NCI-H69 (cell line): ENCODE results near the gene LRRC43.

Experiments used
- DNase-seq: peaks from one replicate; lab custom pipeline; 2025; lab: John Stamatoyannopoulos, UW

The LRRC43 gene

DNA sequence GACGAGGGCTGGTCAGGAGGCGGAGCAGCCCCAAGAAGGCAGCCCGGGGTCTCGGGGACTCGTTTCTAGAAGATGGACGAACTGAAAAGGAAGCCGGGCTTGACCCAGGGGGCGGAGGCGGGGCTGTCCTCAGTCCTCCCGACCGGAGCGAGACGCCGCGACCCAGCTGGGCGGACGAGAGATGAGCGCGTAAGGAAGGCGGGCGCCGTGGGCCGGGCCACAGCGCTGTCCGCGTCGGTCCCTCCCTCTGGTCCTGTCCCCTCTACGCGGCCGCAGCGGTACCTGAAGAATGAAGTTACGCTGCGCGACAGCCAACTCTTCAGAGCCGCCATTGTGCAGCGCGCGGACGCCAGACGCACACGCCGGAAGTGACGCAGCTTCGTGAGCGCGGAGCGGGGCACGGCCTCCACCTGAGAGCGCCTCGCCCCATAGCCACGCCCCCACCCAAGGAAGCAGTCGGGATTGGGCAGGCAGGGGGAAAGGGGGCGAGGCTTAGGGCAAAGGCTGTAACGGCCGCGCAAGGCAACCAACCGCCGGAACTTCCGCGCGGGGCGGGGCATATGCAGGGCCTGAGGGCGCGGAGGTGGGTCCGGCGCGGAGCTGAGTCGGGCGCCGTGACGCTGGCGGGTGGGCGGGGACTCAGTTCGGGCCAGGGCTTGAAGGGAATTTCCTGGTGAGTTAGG is 42.9 kb downstream of the LRRC43 start, which contains the start of gene DIABLO:
DIABLO (minus strand) TSS at position 370 of the 683 bp plus-strand sequence; CDS start at position 332, 38 bp downstream.
- peak; percentile 100 for DNase-seq

DNA sequence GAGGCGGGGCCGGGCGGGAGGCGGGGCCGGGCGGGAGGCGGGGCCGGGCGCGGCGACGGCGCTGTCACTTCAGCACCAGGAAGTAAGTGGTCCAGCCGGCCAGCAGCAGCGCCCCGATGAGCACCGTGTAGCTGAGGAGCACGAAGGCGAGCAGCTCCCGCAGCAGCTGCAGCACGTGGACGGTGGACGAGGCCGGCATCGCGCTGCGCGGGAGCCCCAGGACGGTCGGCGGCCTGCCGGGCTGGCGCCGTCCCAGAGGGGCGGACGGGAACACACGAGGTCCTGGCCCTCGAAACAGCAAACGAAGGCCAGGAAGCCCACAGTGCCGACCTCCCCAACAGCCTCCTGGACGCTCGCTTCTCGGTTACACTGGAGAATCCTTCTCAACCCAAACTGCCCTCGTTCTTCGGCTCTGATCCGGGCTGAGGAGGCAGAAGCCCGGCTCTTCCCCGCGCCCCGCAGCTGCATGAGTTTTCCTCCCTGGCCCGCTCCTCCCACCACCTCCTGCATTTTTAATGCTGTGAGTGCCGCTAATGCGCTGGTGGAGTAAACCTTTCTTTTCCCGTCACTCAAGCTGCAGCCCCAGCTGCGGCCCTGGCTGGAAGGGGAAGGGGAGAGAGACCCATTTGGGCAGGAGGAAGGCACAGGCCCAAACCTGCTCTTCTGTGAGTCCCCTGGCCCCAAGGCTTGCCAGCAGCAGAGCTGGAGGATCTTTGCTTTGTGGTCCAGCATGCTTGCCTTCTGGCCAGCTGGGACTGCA is 43.6 kb downstream of the LRRC43 start:
- DNase-seq: peak; percentile 68

DNA sequence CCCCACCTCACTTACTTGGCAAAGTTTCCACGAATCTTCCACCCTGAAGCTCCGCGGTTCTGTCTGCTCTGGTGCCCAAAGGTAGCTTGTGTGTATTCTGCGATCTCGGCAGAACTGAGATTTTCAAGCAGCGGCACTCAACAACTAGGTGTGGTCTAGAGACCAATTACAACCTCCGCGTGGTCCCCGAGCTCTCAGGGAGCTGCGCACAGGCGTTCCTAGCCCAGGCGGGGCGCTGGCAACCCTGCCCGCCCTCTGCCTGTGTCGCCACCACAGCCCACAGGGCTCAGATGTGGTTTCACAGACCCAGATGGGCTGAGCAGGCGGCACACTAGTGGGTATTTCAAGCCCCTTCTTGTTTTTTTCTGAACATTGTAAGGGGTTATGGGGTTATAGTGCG is 44.4 kb downstream of the LRRC43 start:
- DNase-seq: peak; percentile 83

- no peak for DNase-seq
Observed at GRCh38 chr12:122228092-122228491, 45.2 kb downstream of the LRRC43 start.

GRCh38 chr12:122230798-122231197 is 47.9 kb downstream of the LRRC43 start:
- no peak for DNase-seq

DNA sequence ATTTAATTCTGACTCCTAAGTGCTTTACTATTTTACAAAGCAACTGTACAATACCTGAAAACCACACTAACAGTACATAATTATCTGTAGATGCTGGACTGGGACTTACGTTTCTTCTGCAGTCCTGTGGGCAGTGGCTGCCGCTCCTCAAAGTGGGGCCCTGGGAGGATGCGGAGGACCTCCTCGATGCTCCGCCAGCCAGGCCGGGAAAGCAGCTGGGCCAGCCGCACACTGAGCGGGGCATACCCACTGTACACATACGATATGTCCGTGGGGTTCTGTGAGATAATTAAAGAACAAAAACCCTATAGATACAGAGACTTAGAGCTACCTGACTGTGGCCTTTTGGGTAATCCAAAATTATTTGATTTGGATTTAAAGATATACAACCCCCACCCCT is 49.8 kb downstream of the LRRC43 start:
- DNase-seq: no peak

DNA sequence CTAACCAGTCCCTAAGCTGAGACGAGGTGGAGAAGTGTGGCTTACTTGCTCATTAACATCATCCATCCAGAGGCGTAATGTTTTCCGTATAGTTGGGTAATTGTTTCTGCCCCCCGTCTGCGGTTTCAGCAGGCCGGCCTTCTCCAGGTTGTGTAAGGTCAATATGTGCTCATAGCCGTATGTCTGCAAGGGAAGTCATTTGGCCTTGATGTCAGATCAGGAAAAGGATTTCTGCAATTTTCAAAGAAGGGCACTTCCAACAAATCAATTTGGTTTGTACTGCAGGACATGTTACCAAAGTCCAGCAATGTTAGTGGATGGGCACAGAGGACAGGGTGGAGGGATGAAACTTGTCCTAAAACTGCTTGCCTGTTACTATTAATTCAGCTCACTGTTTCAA is 52.8 kb downstream of the LRRC43 start:
- DNase-seq: no peak

DNA sequence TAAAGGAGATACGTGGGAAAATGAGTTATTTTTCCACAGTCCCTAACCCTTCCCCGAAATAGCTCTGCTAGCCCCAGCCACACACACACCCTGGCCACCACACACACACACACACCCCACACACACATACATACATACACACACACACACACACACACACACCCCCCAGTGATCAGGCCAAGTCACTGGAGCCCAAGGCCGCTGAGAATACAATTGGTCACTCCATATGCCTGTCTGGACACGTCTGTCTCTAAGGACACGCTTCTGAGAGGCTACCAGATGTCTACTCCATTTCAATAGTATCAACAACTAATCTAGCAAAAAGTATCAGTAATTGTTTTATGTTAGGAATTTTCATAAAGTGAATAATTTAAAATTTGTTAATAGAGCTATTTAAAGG is 55.9 kb downstream of the LRRC43 start:
- DNase-seq: peak; percentile 72

- no peak for DNase-seq
Observed at GRCh38 chr12:122243965-122244364, 61.0 kb downstream of the LRRC43 start.

DNA sequence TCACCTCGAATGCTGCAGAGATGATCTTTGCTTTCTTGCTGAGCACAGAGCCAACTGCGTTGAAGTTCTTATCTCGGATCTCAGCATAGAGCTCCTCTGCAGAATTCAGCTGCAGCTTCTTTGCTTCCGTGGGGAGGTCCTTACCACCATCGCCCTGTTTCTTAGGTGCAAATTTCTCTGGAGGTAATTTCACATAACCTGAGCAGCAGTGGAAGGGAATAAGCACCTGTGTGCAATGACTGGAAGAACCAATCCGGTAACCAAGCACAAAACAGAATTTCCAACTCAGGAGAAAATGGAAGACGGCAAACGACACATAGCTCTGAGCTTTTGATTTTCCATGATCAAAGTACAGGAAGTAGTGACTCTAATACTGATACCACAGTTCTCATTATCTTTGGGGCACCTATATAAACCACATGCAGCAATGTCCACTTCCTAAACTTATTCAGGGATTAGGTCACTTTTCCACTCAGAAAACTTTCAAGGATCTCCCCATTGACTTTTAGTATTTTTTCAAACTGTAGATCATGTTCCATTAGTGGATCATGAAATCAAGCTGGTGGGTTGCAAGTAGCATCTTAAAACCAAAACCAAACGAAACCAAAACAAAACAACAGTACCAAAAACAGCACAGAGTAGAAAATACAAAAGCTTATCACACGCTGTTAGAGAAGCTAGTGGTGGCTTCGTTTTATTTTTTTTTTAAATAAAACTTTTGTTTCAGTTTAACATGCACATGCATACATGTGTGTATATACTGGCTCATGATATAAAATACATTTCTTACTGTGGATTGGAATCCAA is 61.8 kb downstream of the LRRC43 start:
- DNase-seq: no peak

- no peak for DNase-seq
Observed at GRCh38 chr12:122245553-122245952, 62.6 kb downstream of the LRRC43 start.

DNA sequence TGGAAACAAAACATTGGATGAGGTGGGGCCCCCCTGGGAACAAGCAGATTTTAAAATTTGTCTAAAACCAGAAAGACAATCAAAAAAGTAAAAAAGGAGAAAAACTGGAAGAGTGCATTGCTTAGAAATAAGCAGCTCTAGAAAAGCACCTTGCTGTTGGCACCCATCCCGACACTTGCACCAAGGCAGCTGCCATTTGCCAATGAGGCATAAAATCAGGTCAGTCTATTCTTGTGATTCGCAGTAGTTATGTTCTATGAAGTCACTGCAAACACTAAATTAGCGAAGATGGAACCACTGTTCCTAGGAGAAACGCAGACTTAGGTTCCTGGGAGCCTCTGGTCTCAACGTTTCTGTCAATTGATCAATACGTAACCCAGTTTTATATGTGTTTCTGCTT is 67.1 kb downstream of the LRRC43 start:
- no peak for DNase-seq

GRCh38 chr12:122250536-122250935 is 67.6 kb downstream of the LRRC43 start:
- no peak for DNase-seq
